IgD-negative memory B cell (primary cell): ENCODE results near the gene SMU1. TPM values are rescaled to one million over a fixed set of nuclear protein-coding genes. Genes with fewer than 3 reads are reported as not detected.
A peak's percentile ranks its signal among the peaks of the same experiment; 100 is the strongest.
"Not testable (repeated sequence)": the region's sequence is repeated elsewhere in the genome, so short reads cannot be mapped to it uniquely, and the experiment has no call there.

Experiments
- H3K27ac Mint-ChIP-seq, 3 donors: one replicate each; pipeline ENCODE4 v1.8.0; 2020 to 2022; ENCODE audit warnings: mild to moderate bottlenecking in 3 of 3, mixed read lengths in 3 of 3, moderate library complexity in 1 of 3
- H3K27me3 Mint-ChIP-seq: one replicate; pipeline ENCODE4 v1.8.0; 2021; ENCODE audit warnings: mixed read lengths
- H3K36me3 Mint-ChIP-seq: one replicate; pipeline ENCODE4 v1.8.0; 2020; ENCODE audit warnings: mild to moderate bottlenecking, mixed read lengths
- H3K4me1 Mint-ChIP-seq, 3 donors: one replicate each; pipeline ENCODE4 v1.8.0; 2020 to 2022; ENCODE audit warnings: mixed read lengths in 3 of 3, mild to moderate bottlenecking in 1 of 3
- H3K4me3 Mint-ChIP-seq, 4 donors: one replicate each; pipeline ENCODE4 v1.8.0; 2020 to 2022; ENCODE audit warnings: mild to moderate bottlenecking in 4 of 4, mixed read lengths in 4 of 4, moderate library complexity in 3 of 4
- H3K9me3 Mint-ChIP-seq, 3 donors: one replicate each; pipeline ENCODE4 v1.8.0; 2020 to 2021; ENCODE audit warnings: mixed read lengths in 3 of 3, mild to moderate bottlenecking in 1 of 3
- polyA plus RNA-seq: library from polyadenylated mRNA; unstranded; fragments of 300-500 nt; fragmentation: Illumina TruSeq; gene quantifications from one replicate; pipeline ENCODE4 v1.2.3, GENCODE V29; 2021

SMU1 gene
- polyA plus RNA-seq, 1 donor from 2014 or later = 19.3 TPM

- Mint-ChIP-seq H3K4me3 (peak overlapping the region; percentile 95 to 97 (median 96)), H3K27me3 (no peaks in the 10 kb centered on the region), H3K27ac (peak overlapping the region; percentile 96 to 97 (median 96)), H3K36me3 (no peaks in the 10 kb centered on the region), H3K9me3 (no peaks in the 10 kb centered on the region), H3K4me1 (peaks cover 40 to 41% (median 40%) of the 10 kb centered on the region in 3 donors)
Observed at GRCh38 chr9:33023661-33024060, 52.8 kb downstream of the SMU1 start.

DNA sequence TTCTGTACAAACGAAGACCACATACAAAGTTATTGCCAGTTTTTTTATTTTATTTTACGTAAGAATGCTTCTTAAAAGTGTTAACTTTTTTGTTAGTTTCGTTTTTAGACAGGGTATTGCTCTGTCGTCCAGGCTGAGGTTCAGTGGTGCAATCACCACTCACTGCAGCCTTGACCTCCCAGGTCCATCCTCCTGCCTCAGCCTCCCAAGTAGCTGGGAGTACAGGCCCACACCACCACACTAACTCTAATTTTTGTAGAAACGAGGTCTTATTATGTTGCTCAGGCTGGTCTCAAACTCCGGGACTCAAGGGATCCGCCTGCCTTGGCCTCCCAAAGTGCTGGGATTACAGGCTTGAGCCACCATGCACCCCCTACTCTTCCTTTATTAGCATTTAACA is 53.7 kb downstream of the SMU1 start:
- H3K27me3 Mint-ChIP-seq = no peaks in the 10 kb centered on the region
- no peaks in the 10 kb centered on the region for H3K9me3 Mint-ChIP-seq
- H3K27ac Mint-ChIP-seq = peak overlapping the region in 2 of 3 donors; percentile 31 to 70
- H3K4me3 Mint-ChIP-seq = peak overlapping the region; percentile 25 to 97 (median 32)
- peaks cover 32 to 34% (median 33%) of the 10 kb centered on the region in 3 donors for H3K4me1 Mint-ChIP-seq
- no peaks in the 10 kb centered on the region for H3K36me3 Mint-ChIP-seq

DNA sequence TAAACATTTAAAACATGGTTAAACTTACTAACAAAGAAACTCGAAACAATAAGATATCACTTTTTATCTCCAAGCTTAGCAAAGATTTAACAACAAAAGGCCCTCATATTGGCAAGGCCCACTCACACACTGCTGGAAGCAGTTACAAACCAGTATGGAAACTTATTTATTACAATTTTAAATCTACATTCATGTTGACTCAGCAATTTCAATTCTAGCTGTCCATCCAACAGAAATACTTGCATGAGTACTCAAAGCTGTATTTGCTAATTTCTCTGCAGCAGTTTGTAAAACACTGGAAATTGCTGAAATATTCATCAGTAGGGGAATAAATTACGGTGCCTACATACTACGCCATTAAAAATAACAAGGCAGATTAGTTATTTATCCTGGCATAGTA is 54.2 kb downstream of the SMU1 start:
- no peaks in the 10 kb centered on the region for H3K9me3 Mint-ChIP-seq
- H3K4me1 Mint-ChIP-seq = peaks cover 32 to 34% (median 33%) of the 10 kb centered on the region in 3 donors
- H3K36me3 Mint-ChIP-seq = no peaks in the 10 kb centered on the region
- peak overlapping the region in 2 of 3 donors; percentile 35 to 70 for H3K27ac Mint-ChIP-seq
- H3K4me3 Mint-ChIP-seq = peak overlapping the region in 2 of 4 donors; percentile 33 to 97
- no peaks in the 10 kb centered on the region for H3K27me3 Mint-ChIP-seq

DNA sequence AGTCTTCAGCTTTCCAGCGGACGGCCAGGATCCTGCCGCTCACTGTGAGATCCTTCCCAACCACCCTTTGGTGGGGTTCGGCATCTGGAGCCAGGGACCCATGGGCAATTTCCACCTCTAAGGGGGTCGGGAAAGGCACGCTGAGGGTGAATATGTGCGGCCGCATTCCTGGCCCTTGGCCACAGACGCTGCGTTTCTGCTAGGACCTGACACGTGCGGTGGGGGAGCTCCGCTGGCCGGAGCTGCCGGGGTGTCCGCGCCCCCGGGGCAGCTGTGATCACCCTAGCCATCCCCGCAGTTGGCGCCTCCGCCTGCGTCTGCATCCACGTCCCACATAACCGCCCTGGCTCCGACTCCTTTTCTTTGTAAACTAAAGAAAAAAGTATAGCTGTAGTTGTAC is 56.7 kb downstream of the SMU1 start:
- H3K36me3 Mint-ChIP-seq = no peaks in the 10 kb centered on the region
- peaks cover 19 to 22% (median 19%) of the 10 kb centered on the region in 3 donors for H3K4me1 Mint-ChIP-seq
- peak overlapping the region in 1 of 3 donors; percentile 18 for H3K27ac Mint-ChIP-seq
- H3K9me3 Mint-ChIP-seq = no peaks in the 10 kb centered on the region
- no peak overlapping the region for H3K4me3 Mint-ChIP-seq
- no peaks in the 10 kb centered on the region for H3K27me3 Mint-ChIP-seq

GRCh38 chr9:33017283-33018041 is 59.0 kb downstream of the SMU1 start:
- Mint-ChIP-seq H3K9me3 (no peaks in the 10 kb centered on the region), H3K4me3 (no peak overlapping the region), H3K4me1 (peaks cover 5 to 8% (median 7%) of the 10 kb centered on the region in 3 donors), H3K36me3 (no peaks in the 10 kb centered on the region), H3K27ac (no peak overlapping the region), H3K27me3 (no peaks in the 10 kb centered on the region)

GRCh38 chr9:33014665-33015014 is 61.8 kb downstream of the SMU1 start:
- Mint-ChIP-seq H3K9me3 (no peaks in the 10 kb centered on the region), H3K4me1 (peaks cover 0 to 3% (median 0%) of the 10 kb centered on the region in 3 donors), H3K27me3 (no peaks in the 10 kb centered on the region), H3K4me3 (no peak overlapping the region), H3K27ac (no peak overlapping the region), H3K36me3 (no peaks in the 10 kb centered on the region)

- peaks cover 0 to 3% (median 0%) of the 10 kb centered on the region in 3 donors for H3K4me1 Mint-ChIP-seq
- no peak overlapping the region for H3K27ac Mint-ChIP-seq
- no peak overlapping the region for H3K4me3 Mint-ChIP-seq
- no peaks in the 10 kb centered on the region for H3K9me3 Mint-ChIP-seq
- no peaks in the 10 kb centered on the region for H3K36me3 Mint-ChIP-seq
- H3K27me3 Mint-ChIP-seq = no peaks in the 10 kb centered on the region
Observed at GRCh38 chr9:33013962-33014664, 62.4 kb downstream of the SMU1 start.

DNA sequence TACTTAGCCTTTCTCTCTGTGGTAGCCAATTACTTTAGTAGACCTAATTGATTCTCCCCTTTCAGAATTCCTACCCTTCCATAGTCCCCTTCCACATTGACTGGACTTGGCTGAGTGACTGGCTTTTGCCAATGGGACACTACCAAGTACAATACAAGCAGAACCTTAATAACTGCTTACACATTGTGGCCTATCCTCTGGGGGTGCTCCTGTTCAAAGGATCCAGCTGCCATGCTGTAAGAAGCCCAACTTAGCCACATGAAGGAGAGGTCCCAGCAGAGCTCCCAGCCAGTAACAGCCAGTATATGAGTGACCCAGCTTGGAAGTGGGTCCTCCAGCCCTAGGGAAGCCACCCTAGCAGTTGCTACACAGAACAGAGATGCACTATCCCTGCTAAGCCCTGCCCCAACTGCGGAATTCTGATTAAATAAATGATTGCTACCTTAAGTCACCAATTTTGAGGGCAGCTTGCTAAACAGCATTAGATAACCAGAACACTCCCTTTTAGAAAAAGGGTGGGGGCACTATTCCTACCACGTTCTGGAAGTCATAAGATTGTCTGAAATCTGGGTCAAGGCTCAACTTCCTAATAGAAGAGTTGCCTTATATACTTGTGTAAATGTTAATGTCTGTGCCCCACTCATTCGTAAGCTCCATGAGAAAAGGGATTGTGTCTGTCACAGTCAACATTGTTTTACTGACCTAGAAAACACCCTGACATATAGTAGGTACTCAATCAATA is 64.0 kb downstream of the SMU1 start:
- no peaks in the 10 kb centered on the region for H3K27me3 Mint-ChIP-seq
- no peaks in the 10 kb centered on the region for H3K36me3 Mint-ChIP-seq
- H3K4me1 Mint-ChIP-seq = peaks cover 0 to 3% (median 0%) of the 10 kb centered on the region in 3 donors
- peak overlapping the region in 1 of 3 donors; percentile 23 for H3K27ac Mint-ChIP-seq
- no peaks in the 10 kb centered on the region for H3K9me3 Mint-ChIP-seq
- H3K4me3 Mint-ChIP-seq = no peak overlapping the region

DNA sequence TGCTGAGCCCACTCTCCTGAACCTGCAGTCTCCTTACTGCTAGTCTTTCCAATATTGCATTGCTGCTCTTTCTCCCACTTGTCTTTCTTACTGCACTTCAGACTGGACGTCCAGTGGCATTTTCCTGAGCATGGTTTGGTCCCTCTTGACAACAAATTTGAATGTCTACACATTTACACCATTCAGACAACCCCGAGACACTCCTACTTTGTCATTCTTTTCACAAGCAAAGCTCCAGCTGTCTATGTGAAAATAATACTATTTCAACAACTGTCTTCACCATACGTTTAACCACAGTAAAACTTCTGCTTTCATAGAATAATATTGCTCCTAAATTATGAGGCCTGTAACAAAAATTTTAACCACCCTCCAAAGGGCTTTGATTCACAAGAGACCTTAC is 64.6 kb downstream of the SMU1 start:
- H3K4me1 Mint-ChIP-seq = peaks cover 0 to 3% (median 0%) of the 10 kb centered on the region in 3 donors
- H3K4me3 Mint-ChIP-seq = no peak overlapping the region
- no peaks in the 10 kb centered on the region for H3K36me3 Mint-ChIP-seq
- H3K9me3 Mint-ChIP-seq = no peaks in the 10 kb centered on the region
- H3K27ac Mint-ChIP-seq = no peak overlapping the region
- no peaks in the 10 kb centered on the region for H3K27me3 Mint-ChIP-seq

DNA sequence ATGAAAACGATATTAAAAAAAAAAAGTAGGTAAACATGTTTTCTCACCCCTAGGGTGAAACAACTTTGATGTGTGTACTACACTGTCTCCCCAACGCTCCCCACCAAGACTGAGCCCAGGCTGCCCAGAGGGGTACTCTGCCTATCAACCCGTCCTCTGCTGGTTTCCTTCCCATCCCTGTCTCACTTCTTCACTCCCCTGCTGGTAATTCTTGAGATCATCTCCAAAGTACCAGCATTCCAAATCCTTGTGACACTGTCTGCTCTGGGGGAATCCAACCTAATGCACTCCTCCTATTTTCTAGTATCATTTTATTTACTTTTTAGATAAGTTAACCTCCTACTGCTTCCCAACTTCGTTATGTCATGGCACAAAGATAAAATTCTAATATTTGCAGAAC is 68.7 kb downstream of the SMU1 start:
- H3K4me1 Mint-ChIP-seq = peaks cover 0 to 5% (median 0%) of the 10 kb centered on the region in 3 donors

GRCh38 chr9:33005335-33005734 is 71.1 kb downstream of the SMU1 start:
- H3K27me3 Mint-ChIP-seq, H3K27ac Mint-ChIP-seq, H3K36me3 Mint-ChIP-seq, H3K9me3 Mint-ChIP-seq: not testable (repeated sequence)
- Mint-ChIP-seq H3K4me3 (peak overlapping the region in 1 of 4 donors; percentile 39), H3K4me1 (peaks cover 7 to 12% (median 9%) of the 10 kb centered on the region in 3 donors)

More for the DNA sequence above, 68.7 kb downstream of the SMU1 start:
- Mint-ChIP-seq H3K9me3 (no peaks in the 10 kb centered on the region), H3K27ac (no peak overlapping the region), H3K36me3 (no peaks in the 10 kb centered on the region), H3K27me3 (no peaks in the 10 kb centered on the region), H3K4me3 (no peak overlapping the region)

DNA sequence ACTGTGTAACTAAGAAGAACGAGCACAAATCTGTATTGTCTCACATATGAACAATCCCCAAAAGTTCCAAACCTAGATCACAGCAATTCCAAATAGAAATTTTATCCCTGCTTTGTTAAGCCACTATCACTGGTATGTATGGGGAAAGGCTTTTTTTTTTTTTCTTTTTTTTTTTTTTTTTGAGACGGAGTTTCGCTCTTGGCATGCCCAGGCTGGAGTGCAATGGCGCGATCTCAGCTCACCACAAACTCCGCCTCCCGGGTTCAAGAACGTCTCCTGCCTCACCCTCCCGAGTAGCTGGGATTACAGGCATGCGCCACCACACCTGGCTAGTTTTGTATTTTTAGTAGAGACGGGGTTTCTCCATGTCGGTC is 75.8 kb downstream of the SMU1 start:
- Mint-ChIP-seq H3K4me3 (peak overlapping the region; percentile 93 to 99 (median 98)), H3K4me1 (peaks cover 21 to 28% (median 27%) of the 10 kb centered on the region in 3 donors), H3K27ac (peak overlapping the region; percentile 91 to 99 (median 99))
- H3K27me3 Mint-ChIP-seq, H3K9me3 Mint-ChIP-seq, H3K36me3 Mint-ChIP-seq: not testable (repeated sequence)

DNA sequence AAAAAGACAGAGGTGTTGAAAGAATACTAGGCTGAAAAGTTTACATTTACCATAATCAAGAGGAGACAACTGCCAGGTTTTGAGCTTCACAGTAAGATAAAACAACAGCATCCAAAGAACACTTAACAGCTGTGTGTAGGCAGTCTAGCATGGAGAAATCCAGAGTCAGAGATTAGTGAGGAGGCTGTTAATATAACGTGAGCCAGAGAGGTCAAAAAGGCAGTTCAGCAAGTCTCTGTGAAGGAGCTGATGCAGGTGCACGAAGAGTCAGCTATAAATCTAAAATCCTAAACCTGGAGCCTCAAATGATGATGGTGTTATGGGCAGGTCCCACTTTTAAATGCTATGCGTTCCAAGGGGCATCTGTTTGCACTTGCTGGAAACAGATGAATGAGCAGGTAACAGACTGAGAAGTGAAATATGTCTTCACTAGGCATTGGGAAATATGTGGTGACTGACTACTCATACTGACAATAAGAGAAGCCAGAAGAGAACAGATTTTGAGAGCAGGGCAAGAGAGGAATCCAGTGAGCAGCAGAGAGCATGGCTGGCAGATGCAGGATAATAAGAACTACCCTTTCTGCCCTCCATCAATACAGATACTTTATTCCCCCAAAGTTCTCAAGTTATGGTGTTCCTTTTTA is 83.8 kb downstream of the SMU1 start:
- Mint-ChIP-seq H3K36me3 (peaks cover 4% of the 10 kb centered on the region), H3K9me3 (no peaks in the 10 kb centered on the region), H3K4me1 (peaks cover 2 to 11% (median 10%) of the 10 kb centered on the region in 3 donors), H3K27me3 (no peaks in the 10 kb centered on the region), H3K27ac (peak overlapping the region in 1 of 3 donors; percentile 10), H3K4me3 (no peak overlapping the region)

- Mint-ChIP-seq H3K36me3 (peaks cover 4% of the 10 kb centered on the region), H3K27me3 (no peaks in the 10 kb centered on the region), H3K9me3 (no peaks in the 10 kb centered on the region), H3K4me1 (peaks cover 0 to 9% (median 6%) of the 10 kb centered on the region in 3 donors), H3K4me3 (no peak overlapping the region), H3K27ac (no peak overlapping the region)
Observed at GRCh38 chr9:32991897-32992594, 84.4 kb downstream of the SMU1 start.
